Activated CD4-positive, alpha-beta T cell treated with anti-CD3 and anti-CD28 coated beads, Interleukin-2, Interleukin-6, amounts not matched to agents 100 ng/mL and 50 ng/mL, durations not matched to agents 16 hours and 8 hours (primary cell): ENCODE results near the gene RSRC1.
"Not testable (repeated sequence)": the region's sequence is repeated elsewhere in the genome, so short reads cannot be mapped to it uniquely, and the experiment has no call there.

Source experiments
- DNase-seq: peaks from one replicate; pipeline ENCODE4 v3.0.0-alpha.2; 2020

The RSRC1 gene

GRCh38 chr3:158101335-158102241, 8.3 kb upstream of the RSRC1 start:
- DNase-seq, result no peak

GRCh38 chr3:158102242-158103080, 7.4 kb upstream of the RSRC1 start:
- DNase-seq, result no peak

- no peak for DNase-seq
Observed at GRCh38 chr3:158103081-158103886, 6.6 kb upstream of the RSRC1 start.

GRCh38 chr3:158103887-158104327, 6.0 kb upstream of the RSRC1 start:
- no peak for DNase-seq

GRCh38 chr3:158104431-158104921, 5.4 kb upstream of the RSRC1 start:
- DNase-seq, result no peak

GRCh38 chr3:158105119-158105709, 4.7 kb upstream of the RSRC1 start:
- DNase-seq, result no peak

GRCh38 chr3:158105710-158106253, 4.1 kb upstream of the RSRC1 start:
- peak; percentile 31 for DNase-seq

GRCh38 chr3:158106766-158107471, 3.0 kb upstream of the RSRC1 start:
- DNase-seq, result no peak

- no peak for DNase-seq
Observed at GRCh38 chr3:158107605-158108444, 2.1 kb upstream of the RSRC1 start.

- DNase-seq, result no peak
Observed at GRCh38 chr3:158108445-158108985, 1.4 kb upstream of the RSRC1 start.

GRCh38 chr3:158109295-158109803, 540 bp upstream of the RSRC1 start:
- DNase-seq, result no peak

GRCh38 chr3:158110658-158111018, 749 bp downstream of the RSRC1 start:
- no peak for DNase-seq

- DNase-seq, result no peak
Observed at GRCh38 chr3:158111861-158112260, 2.0 kb downstream of the RSRC1 start.

GRCh38 chr3:158113595-158113994, 3.7 kb downstream of the RSRC1 start:
- DNase-seq, result not testable (repeated sequence)

GRCh38 chr3:158120330-158120729, 10.4 kb downstream of the RSRC1 start:
- DNase-seq, result no peak

GRCh38 chr3:158121295-158121694, 11.4 kb downstream of the RSRC1 start:
- no peak for DNase-seq

- DNase-seq, result not testable (repeated sequence)
Observed at GRCh38 chr3:158122721-158123120, 12.8 kb downstream of the RSRC1 start.

- peak; percentile 34 for DNase-seq
Observed at GRCh38 chr3:158127250-158128219, 17.6 kb downstream of the RSRC1 start.

GRCh38 chr3:158128755-158129154, 18.9 kb downstream of the RSRC1 start:
- no peak for DNase-seq
